ENCODE data around the gene ZNF737. TPM values are rescaled to one million over a fixed set of nuclear protein-coding genes. Genes with fewer than 3 reads are reported as not detected.

ZNF737 gene
- total and polyA plus RNA-seq, 2 of the 13 experiments (the other 11 are each of a cell fraction or from before 2014, with no cell fraction given), result 2.0 to 5.0 TPM

- TF ChIP-seq ZNF430 (CRISPR knock-in tag; IDR thresholded peaks at IDR 0.05) (0 out of 2 replicates have a peak, but pooled peaks have one; percentile 44), XRCC5 (optimal IDR thresholded peaks at IDR 0.05; ENCODE audit: low read length) (peak; percentile 19), NONO (IDR thresholded peaks at IDR 0.05) (no peak), NONO (CRISPR knock-in tag; conservative IDR thresholded peaks at IDR 0.05) (no peak), ATF7 (IDR thresholded peaks at IDR 0.05) (no peak), ATF7 (CRISPR knock-in tag; IDR thresholded peaks at IDR 0.05) (no peak), ZBTB33 (CRISPR knock-in tag; IDR thresholded peaks at IDR 0.05) (no peak), ZNF225 (CRISPR knock-in tag; IDR thresholded peaks at IDR 0.05) (0 out of 2 replicates have a peak, but pooled peaks have one; percentile 31), AGO1 (IDR thresholded peaks at IDR 0.05; ENCODE audit: low read depth, low read length, poor library complexity, severe bottlenecking) (no peak), ZBTB14 (CRISPR knock-in tag; IDR thresholded peaks at IDR 0.05) (no peak), ONECUT2 (CRISPR knock-in tag; IDR thresholded peaks at IDR 0.05) (no peak), ZBTB46 (CRISPR knock-in tag; IDR thresholded peaks at IDR 0.05; ENCODE audit: borderline replicate concordance) (no peak), ZNF616 (CRISPR knock-in tag; IDR thresholded peaks at IDR 0.05; ENCODE audit: low read depth) (no peak), KLF16 (CRISPR knock-in tag; IDR thresholded peaks at IDR 0.05) (0 out of 4 replicates have a peak, but pooled peaks of 1 of the 2 experiments have one; percentile 41), ZNF446 (CRISPR knock-in tag; IDR thresholded peaks at IDR 0.05) (no peak), ZNF512B (CRISPR knock-in tag; IDR thresholded peaks at IDR 0.05; ENCODE audit: borderline replicate concordance) (no peak), ZBTB34 (CRISPR knock-in tag; IDR thresholded peaks at IDR 0.05) (no peak), ZNF746 (CRISPR knock-in tag; IDR thresholded peaks at IDR 0.05) (no peak), ZMYM3 (CRISPR knock-in tag; IDR thresholded peaks at IDR 0.05) (no peak), SMAD3 (CRISPR knock-in tag; IDR thresholded peaks at IDR 0.05) (0 out of 2 replicates have a peak, but pooled peaks have one; percentile 27)
Measured at GRCh38 chr19:20565321-20566018, at the start of gene ZNF737 (continued).

Data from HepG2 (cell line).